Measurements from ENCODE around the gene HAAO.

GRCh38 chr2:42757981-42758740 lies 34.2 kb downstream of the HAAO start:
- TF ChIP-seq CTCF (IDR thresholded peaks at IDR 0.05): no peak
- no peak for TF ChIP-seq POLR2A (IDR thresholded peaks at IDR 0.05)
